Esophagus (tissue), 2 donors: ENCODE measurements around the gene RPRD1A. TPM values are rescaled to one million over a fixed set of nuclear protein-coding genes. Genes with fewer than 3 reads are reported as not detected.
"Not testable (repeated sequence)": the region's sequence is repeated elsewhere in the genome, so short reads cannot be mapped to it uniquely, and the experiment has no call there.

ENCODE experiments used
- H3K27ac ChIP-seq, 2 donors: one replicate each; pipeline ENCODE4 v1.5.1; 2013; ENCODE audit warnings: low read depth in 2 of 2, mild to moderate bottlenecking in 2 of 2, inconsistent platforms in 1 of 2, low read length in 1 of 2, moderate library complexity in 1 of 2
- H3K27me3 ChIP-seq, 2 donors: one replicate each; pipeline ENCODE4 v1.6.1; 2013; ENCODE audit warnings: low read length in 2 of 2, control low read depth in 1 of 2, mild to moderate bottlenecking in 1 of 2; ENCODE audit not compliant: insufficient read depth in 2 of 2, control insufficient read depth in 1 of 2
- H3K36me3 ChIP-seq, 2 donors: one replicate each; pipeline ENCODE4 v1.6.1; 2013; ENCODE audit warnings: low read length in 1 of 2; ENCODE audit not compliant: control insufficient read depth in 2 of 2, insufficient read depth in 2 of 2
- H3K4me1 ChIP-seq, 2 donors: one replicate each; pipeline ENCODE4 v1.6.1; 2013; ENCODE audit warnings: low read length in 1 of 2; ENCODE audit not compliant: control insufficient read depth in 2 of 2, insufficient read depth in 2 of 2
- H3K4me3 ChIP-seq, 2 donors: one replicate each; pipeline ENCODE4 v1.5.1; 2013; ENCODE audit warnings: low read length in 2 of 2, mild to moderate bottlenecking in 2 of 2, low read depth in 1 of 2, moderate library complexity in 1 of 2
- H3K9me3 ChIP-seq, 2 donors: one replicate each; pipeline ENCODE4 v1.6.1; 2013; ENCODE audit warnings: mild to moderate bottlenecking in 2 of 2, low read depth in 1 of 2, low read length in 1 of 2, moderate library complexity in 1 of 2; ENCODE audit not compliant: control insufficient read depth in 2 of 2, insufficient read depth in 1 of 2
- WGBS, 2 donors: extraction: QIAGEN DNeasy Blood & Tissue Kit; methylation state at CpG; one replicate each; pipeline ENCODE4 v1.1.7; 2013; 5-methylcytosine and 5-hydroxymethylcytosine counted together
- polyA plus RNA-seq, 2 donors: library from polyadenylated mRNA; stranded (reverse); fragments of 200-250 nt; gene quantifications; one replicate each; pipeline ENCODE4 v1.2.3, GENCODE V29; 2013
- donor health status: healthy with polysubstance abuse.
- donor health status: Bipolar disorder and iron deficiency.

The RPRD1A gene, protein sequence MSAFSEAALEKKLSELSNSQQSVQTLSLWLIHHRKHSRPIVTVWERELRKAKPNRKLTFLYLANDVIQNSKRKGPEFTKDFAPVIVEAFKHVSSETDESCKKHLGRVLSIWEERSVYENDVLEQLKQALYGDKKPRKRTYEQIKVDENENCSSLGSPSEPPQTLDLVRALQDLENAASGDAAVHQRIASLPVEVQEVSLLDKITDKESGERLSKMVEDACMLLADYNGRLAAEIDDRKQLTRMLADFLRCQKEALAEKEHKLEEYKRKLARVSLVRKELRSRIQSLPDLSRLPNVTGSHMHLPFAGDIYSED
- 10 to 100 TPM; 14.8 to 15.0 TPM for polyA plus RNA-seq

DNA sequence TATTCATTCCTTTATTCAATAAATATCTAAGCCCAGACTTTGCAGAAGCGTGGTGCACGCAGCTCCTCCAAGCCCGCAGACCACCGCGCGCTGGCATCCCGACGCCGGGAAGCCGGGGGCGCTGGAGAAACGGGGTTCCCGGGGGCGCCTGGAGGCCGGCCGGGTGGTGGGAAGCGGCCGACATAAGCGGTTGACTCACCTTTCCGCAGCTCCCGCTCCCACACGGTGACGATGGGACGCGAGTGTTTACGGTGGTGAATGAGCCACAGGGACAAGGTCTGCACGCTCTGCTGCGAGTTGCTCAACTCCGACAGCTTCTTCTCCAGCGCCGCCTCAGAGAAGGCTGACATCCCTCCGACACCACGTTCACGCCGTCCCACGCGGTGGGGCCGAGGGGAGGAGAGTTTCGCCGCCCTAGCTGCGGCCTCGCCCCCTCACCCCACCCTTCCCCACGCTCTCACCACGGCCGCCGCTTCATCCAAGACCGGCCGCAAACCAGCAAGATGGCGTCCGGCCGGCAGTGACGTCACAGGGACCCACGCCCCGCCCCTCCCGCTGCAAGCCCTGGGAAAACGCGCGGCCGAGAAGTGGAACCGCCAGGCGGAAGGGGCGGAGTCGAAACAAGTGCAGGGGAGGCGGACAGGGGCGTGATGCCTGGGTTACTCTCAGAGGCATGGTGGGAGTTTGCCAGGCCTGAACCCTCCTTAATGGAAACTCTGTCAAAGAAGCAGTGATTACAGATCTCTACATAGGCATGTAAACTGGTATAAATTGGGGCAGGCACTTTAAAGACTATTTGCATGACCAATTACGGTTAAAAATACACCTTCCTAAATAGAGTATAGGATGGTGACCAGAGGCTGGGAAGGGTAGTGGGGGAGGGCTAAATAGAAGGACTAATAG, at the start of gene RPRD1A:
Gene RPRD1A, minus strand, starts transcription at position 505 of the 903 bp plus-strand sequence. Its CDS starts 155 bp downstream, at position 350.
- Histone ChIP-seq H3K4me3 (peak within 1 kb of the TSS; percentile 78 to 92), H3K27me3 (no peaks in the 10 kb centered on the region), H3K9me3 (no peaks in the 10 kb centered on the region), H3K4me1 (no peaks in the 10 kb centered on the region), H3K27ac (peak within 1 kb of the TSS; percentile 89 to 95), H3K36me3 (peaks cover 0 to 3% of the 10 kb centered on the region in 2 donors)
- 1% methylated on average over 66 of the region's 66 CpGs for WGBS, 2 donors

DNA sequence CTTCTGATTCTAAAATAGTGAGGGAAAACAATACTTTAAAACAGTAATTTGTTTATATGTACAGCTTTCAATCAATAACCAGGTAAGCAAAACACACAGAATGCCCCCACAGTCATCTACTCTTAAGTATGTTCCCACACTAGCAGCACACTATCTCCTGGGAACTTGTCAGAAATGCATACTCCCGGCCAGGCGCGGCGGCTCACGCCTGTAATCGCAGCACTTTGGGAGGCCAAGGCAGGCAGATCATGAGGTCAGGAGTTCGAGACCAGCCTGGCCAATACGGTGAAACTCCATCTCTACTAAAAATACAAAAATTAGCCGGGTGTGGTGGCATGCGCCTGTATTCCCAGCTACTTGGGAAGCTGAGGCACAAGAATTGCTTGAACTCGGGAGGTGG, 49.4 kb upstream of the RPRD1A start:
- WGBS, 2 donors, result 92 to 95% methylated on average over 11 of the region's 11 CpGs
- not testable (repeated sequence) for H3K27ac ChIP-seq, H3K36me3 ChIP-seq, H3K9me3 ChIP-seq, H3K4me1 ChIP-seq, H3K4me3 ChIP-seq, H3K27me3 ChIP-seq

DNA sequence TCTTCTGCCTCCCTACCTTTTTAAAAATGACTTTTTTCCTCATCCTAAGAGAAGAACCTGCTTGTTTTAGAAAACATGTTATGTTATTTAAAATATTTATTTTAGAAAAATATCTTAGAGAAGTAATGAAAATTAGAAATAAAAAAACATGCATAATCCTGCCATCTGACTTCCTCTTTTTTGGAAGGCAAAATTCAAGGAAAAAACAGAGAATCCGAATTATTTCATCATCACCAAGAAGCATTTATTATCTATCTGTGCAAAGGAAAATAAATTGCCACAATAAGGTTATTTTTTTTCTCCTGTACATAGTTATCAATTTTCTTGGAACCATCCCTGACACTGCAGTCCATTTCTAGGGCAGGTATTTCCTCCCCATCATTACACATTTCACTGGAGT, 47.4 kb upstream of the RPRD1A start:
- WGBS, 2 donors, result 79 to 85% methylated on average over 1 of the region's 1 CpG
- Histone ChIP-seq H3K4me1 (no peaks in the 10 kb centered on the region), H3K27me3 (no peaks in the 10 kb centered on the region), H3K36me3 (peaks cover 8% of the 10 kb centered on the region in 2 donors), H3K4me3 (no peak overlapping the region), H3K27ac (no peak overlapping the region), H3K9me3 (no peaks in the 10 kb centered on the region)

DNA sequence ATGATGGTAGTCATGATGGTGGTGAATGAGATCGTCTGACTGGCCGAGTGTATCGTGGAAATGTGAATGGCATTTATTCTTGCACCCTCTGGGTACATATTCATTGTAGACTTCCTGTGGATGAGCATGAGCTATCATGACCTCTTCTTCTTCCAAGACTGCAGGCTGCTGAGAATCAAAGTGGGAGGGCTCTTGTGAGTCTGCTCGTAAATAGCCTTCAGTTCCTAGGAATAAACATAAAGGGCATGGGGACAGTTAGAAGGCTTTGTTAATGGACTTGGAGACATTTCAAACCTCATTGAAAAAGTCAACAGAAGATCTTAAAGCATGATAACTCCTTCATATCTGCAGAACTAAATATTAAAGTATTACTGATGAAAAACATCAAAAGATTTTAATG, 46.9 kb upstream of the RPRD1A start:
- Histone ChIP-seq H3K27ac (no peak overlapping the region), H3K36me3 (peaks cover 8% of the 10 kb centered on the region in 2 donors), H3K9me3 (no peaks in the 10 kb centered on the region)

DNA sequence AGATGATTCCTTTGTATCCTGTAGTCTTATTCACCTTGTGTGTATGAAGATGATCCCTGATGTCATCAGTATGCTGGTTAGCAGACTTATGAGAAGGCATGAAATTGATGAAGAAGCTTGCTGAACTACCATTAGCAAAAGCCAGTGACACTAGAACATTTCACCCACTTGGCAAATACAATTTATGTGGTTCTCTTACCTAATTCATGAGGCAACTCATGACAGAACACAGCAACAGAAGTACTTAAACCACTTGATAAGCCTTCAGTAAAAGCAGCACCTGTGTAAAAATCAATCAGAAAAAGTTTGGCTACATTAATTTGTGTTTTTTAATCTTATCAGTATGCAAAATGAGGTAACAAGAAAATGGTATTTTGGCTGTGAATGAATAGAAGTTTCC, 44.9 kb upstream of the RPRD1A start:
- H3K4me1 ChIP-seq, result no peaks in the 10 kb centered on the region
- no peaks in the 10 kb centered on the region for H3K27me3 ChIP-seq
- H3K36me3 ChIP-seq, result peaks cover 8 to 11% of the 10 kb centered on the region in 2 donors
- H3K27ac ChIP-seq, result no peak overlapping the region
- no peak overlapping the region for H3K4me3 ChIP-seq
- H3K9me3 ChIP-seq, result no peaks in the 10 kb centered on the region

More for the DNA sequence above, 46.9 kb upstream of the RPRD1A start:
- H3K27me3 ChIP-seq, result no peaks in the 10 kb centered on the region
- no peaks in the 10 kb centered on the region for H3K4me1 ChIP-seq
- 85 to 91% methylated on average over 4 of the region's 4 CpGs for WGBS, 2 donors
- no peak overlapping the region for H3K4me3 ChIP-seq

DNA sequence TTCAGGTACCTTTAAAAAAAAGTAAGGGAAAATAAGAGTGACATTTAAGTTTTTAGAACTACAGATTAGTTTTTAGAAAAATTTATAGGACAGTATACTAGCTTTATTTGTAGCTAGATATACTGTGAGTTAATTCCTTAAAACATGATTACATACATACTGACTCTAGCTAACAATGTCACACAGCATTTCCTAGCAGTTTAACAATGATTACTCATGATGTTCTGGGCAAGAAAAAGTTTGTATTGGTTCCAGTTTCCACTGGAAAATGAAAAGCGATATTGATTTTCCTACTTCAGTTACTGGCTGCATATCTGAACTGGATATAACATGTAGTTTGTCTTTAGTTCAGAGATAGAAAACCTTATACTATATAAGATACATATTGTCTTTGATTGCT, 42.4 kb upstream of the RPRD1A start:
- 70 to 83% methylated on average over 1 of the region's 1 CpG for WGBS, 2 donors
- peaks cover 6 to 7% of the 10 kb centered on the region in 2 donors for H3K36me3 ChIP-seq
- H3K4me3 ChIP-seq, result no peak overlapping the region
- H3K27me3 ChIP-seq, result no peaks in the 10 kb centered on the region
- H3K9me3 ChIP-seq, result no peaks in the 10 kb centered on the region
- no peak overlapping the region for H3K27ac ChIP-seq
- H3K4me1 ChIP-seq, result no peaks in the 10 kb centered on the region

DNA sequence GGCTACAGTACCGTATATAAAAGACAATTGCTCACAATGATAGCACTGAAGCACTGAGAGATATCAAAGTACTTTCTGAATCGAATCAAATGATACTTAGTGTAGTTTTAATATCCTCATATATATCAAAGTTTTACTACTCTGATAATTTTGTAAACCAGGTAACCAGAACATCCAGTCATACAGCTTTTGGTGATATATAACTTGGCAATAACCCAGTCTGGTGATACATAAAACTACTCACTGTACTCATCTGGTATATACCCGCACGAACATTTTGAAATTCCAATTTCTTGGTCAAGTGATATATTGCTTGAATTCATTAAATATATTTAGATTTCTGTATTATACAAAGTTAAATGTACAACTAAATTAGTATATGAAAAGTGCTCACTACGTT, 41.2 kb upstream of the RPRD1A start:
- 76 to 82% methylated on average over 5 of the region's 5 CpGs for WGBS, 2 donors
- H3K36me3 ChIP-seq, result peaks cover 3% of the 10 kb centered on the region in 2 donors

DNA sequence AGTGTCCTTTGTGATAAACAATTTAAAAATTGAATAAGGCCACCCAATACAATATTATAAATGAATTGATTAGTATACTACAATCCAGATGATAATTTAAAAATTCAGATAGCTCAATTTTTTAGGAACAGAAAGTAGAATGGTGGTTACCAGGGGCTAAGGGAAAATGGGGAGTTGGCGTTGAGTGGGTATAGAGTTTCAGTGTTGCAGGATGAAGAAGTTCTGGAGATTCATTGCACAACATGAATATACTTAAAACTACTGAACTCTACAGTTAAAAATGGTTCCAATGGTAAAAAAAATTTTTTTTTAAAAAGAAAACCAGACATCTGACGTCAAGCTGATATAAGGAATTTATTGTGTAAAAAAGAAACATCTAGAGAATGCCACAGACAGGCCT, 40.8 kb upstream of the RPRD1A start:
- Histone ChIP-seq H3K4me3 (no peak overlapping the region), H3K36me3 (peaks cover under 1 to 3% of the 10 kb centered on the region in 2 donors), H3K27me3 (no peaks in the 10 kb centered on the region), H3K27ac (no peak overlapping the region), H3K4me1 (no peaks in the 10 kb centered on the region), H3K9me3 (no peaks in the 10 kb centered on the region)
- WGBS, 2 donors, result 48 to 50% methylated on average over 2 of the region's 2 CpGs

More for the DNA sequence above, 41.2 kb upstream of the RPRD1A start:
- Histone ChIP-seq H3K27ac (no peak overlapping the region), H3K9me3 (no peaks in the 10 kb centered on the region), H3K27me3 (no peaks in the 10 kb centered on the region), H3K4me1 (no peaks in the 10 kb centered on the region), H3K4me3 (no peak overlapping the region)

DNA sequence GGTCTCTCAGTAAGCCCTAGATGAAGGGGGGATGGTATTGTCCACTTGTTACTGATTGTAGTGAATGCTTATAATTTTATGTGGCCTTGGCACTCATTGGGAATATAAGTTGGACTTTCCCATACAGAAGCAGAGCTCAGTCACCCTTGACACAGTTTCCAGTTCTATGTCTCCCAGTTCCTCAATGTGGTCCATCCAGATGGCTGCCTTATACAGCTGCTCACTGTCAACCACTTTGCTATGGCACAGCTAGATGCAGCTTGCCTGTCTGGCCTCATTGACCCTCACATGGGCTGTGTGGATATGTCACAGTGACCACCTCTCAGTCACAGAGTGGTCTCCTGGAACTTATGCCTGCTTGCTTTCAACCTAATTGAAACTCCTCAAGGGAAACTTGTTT, 40.1 kb upstream of the RPRD1A start:
- Histone ChIP-seq H3K27ac (no peak overlapping the region), H3K36me3 (peaks cover 0 to 3% of the 10 kb centered on the region in 2 donors), H3K4me3 (no peak overlapping the region), H3K9me3 (no peaks in the 10 kb centered on the region), H3K4me1 (no peaks in the 10 kb centered on the region), H3K27me3 (no peaks in the 10 kb centered on the region)
